ENCODE data around the gene LDLRAD3.

DNA sequence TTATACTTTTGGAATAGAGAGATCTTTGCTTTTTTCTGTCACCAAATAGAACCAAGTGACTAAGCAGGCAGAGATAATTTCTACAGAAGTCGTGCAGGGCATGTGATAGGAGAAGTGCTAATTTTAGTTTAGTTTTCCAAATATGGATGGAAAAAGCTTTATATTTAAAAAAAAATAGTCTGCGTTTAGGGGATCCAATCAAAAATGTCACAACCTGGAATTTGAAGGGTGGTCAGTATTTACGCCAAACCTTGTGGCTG, 165.7 kb downstream of the LDLRAD3 start:
- TF ChIP-seq, protein P1, sequence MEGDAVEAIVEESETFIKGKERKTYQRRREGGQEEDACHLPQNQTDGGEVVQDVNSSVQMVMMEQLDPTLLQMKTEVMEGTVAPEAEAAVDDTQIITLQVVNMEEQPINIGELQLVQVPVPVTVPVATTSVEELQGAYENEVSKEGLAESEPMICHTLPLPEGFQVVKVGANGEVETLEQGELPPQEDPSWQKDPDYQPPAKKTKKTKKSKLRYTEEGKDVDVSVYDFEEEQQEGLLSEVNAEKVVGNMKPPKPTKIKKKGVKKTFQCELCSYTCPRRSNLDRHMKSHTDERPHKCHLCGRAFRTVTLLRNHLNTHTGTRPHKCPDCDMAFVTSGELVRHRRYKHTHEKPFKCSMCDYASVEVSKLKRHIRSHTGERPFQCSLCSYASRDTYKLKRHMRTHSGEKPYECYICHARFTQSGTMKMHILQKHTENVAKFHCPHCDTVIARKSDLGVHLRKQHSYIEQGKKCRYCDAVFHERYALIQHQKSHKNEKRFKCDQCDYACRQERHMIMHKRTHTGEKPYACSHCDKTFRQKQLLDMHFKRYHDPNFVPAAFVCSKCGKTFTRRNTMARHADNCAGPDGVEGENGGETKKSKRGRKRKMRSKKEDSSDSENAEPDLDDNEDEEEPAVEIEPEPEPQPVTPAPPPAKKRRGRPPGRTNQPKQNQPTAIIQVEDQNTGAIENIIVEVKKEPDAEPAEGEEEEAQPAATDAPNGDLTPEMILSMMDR (IDR thresholded peaks at IDR 0.05): no peak
- TF ChIP-seq POLR2A (IDR thresholded peaks at IDR 0.05): no peak
